Retinal pigment epithelial cell (primary cell): ENCODE results near the gene CAV1.

Experiments
- DNase-seq: peaks from one replicate; pipeline ENCODE4 v3.0.0-alpha.2; 2010; ENCODE audit warnings: low read depth
- H3K4me3 ChIP-seq: 2 replicates; pipeline ENCODE4 v1.5.1; 2011; ENCODE audit warnings: mild to moderate bottlenecking, low read length, control low read depth, moderate library complexity
- CTCF ChIP-seq: conservative IDR thresholded peaks from 2 replicates; pipeline ENCODE4 v1.5.1; 2011; ENCODE audit warnings: low read depth, low read length, control low read depth, inconsistent platforms

Gene CAV1

DNA sequence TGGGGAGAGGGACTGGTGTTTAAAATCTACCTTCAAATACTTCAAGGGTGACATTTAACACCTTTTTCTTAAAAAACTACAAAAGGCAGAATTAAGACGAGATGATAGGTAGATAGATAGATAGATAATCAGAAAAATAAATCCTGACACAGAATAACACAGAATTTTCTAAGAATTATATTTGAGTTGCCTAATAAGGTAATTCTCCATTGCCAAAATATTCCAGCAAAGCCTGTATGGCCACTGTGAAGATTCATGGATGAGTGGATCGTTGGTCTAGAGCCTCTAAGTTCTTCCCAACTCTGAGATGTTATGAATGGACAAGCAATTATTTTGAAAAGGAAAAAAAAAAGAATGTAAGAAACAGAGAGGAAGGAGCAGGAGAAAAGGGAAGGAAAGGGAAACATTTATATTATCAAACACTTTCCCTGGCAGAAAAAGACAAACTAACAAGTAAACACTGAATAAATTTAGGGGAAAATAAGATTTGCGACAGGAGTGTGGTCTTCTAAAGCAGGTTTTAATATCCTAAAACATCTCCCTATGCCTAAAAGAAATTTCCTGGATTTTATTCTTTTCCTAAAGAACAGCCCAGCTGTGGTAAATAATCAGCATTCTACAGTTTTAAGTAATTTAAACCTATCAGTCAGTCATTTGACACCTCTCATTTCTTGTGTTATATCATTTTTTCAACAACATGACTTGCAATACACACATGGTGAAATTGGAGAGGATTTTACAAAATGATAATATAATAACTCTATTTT is 32.8 kb upstream of the CAV1 start:
- DNase-seq: no peak
- H3K4me3 ChIP-seq: no peak overlapping the region
- TF ChIP-seq CTCF: no peak

DNA sequence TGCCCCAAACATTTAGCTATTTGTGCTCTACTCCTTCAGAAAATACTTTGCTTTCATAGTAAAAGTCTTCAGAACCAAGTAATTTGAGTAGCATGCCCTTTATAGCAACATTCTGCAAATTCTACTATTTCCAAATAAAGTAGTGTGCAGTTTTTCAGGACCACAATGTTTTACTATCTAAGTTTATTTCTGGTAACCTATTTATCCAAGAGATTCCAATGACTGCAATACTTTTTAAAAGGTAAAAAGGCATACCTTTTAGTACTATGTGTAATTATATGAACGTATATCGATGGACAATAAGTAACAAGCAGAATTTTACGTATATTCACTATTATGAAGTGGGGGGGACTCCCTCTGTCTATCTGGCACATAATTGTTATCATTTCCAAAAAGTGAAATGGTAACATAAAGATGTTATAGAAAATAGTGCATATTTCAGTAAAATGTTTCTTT is 32.2 kb upstream of the CAV1 start:
- no peak for TF ChIP-seq CTCF
- H3K4me3 ChIP-seq: no peak overlapping the region
- no peak for DNase-seq

DNA sequence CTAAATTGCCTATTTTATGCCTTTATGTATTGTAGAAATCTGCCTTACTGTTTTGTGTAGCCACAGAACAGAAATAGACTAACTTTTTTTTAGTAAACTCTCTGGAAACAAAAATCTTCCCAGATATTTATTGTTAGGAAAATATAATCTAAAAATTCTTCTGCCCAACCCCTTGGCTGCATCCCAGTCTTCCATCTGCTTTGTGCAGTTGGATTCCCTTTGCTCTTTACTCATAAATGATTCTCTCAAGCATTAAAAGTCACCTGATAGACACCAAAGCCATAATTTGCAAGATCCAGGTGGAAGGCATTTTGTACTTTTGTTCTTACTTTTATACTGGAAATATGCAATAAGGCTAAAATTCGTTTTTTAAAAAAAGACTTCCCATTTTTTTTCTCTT is 31.4 kb upstream of the CAV1 start:
- no peak for DNase-seq
- H3K4me3 ChIP-seq: no peak overlapping the region
- no peak for TF ChIP-seq CTCF

DNA sequence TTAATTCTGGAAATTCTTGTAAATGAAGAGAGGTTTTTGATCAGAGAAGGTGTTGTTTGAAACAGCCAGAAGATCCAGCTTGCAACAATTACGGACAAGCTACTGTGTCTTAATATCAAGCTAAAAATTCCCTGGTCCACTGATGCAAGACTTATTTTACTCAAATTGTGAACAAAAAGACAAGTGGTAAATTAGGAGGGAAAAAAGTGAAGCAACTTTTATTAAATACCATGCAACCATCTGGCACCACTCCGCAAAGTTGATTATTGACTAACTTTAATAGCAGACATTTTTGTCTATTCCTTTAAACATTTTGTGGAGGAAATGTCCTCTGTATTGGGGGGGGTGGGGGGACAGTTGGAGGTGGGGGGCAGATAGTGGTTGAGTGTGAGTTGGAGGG is 30.4 kb upstream of the CAV1 start:
- no peak for DNase-seq
- no peak for TF ChIP-seq CTCF
- no peak overlapping the region for H3K4me3 ChIP-seq

- no peak for DNase-seq
- H3K4me3 ChIP-seq: no peak overlapping the region
- TF ChIP-seq CTCF: no peak
These were observed 29.1 kb upstream of the CAV1 start for GRCh38 chr7:116495736-116496135.

DNA sequence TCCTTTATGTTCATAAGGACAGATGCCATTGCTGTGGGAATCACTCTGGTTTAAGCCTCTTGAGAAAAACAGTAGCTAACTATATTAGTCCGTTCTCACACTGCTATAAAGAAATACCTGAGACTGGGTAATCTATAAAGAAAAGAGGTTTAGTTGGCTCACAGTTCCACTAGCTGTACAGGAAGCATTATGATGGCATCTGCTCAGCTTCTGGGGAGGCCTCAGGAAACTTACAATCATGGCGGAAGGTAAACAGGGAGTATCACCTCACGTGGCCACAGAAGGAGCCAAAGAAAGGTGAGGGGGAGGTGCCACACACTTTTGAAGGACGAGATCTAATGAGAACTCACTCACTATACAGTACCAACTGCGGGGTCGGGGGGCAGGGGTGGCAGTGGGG is 28.2 kb upstream of the CAV1 start:
- no peak for DNase-seq
- H3K4me3 ChIP-seq: no peak overlapping the region
- no peak for TF ChIP-seq CTCF

DNA sequence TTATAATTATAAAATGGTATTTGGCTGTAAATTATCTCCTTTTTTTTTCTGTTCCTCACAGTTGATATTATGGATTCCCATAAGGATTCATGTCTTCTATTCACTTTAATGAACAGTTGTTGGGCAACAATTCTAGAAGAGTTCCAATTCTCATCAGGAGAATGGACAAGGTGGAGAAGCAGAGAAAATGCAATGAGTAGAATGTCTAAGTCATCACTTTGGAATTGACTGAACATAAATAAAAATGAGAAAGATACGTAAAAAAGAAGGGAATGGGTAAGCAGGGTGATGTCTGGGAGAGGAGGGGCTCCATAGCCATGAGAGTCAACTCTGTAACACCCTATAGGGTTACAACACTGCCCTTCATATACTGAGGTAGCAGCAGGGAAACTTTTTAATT is 27.1 kb upstream of the CAV1 start:
- DNase-seq: no peak
- H3K4me3 ChIP-seq: no peak overlapping the region
- TF ChIP-seq CTCF: no peak
